NOMO-1 (cell line): ENCODE results near the gene TMEM120B.

Source experiments
- DNase-seq, 2 experiments: peaks; one replicate each; lab custom pipeline; 2025; ENCODE audit not compliant: unreplicated experiment in 2 of 2; lab: John Stamatoyannopoulos, UW

Gene TMEM120B

DNA sequence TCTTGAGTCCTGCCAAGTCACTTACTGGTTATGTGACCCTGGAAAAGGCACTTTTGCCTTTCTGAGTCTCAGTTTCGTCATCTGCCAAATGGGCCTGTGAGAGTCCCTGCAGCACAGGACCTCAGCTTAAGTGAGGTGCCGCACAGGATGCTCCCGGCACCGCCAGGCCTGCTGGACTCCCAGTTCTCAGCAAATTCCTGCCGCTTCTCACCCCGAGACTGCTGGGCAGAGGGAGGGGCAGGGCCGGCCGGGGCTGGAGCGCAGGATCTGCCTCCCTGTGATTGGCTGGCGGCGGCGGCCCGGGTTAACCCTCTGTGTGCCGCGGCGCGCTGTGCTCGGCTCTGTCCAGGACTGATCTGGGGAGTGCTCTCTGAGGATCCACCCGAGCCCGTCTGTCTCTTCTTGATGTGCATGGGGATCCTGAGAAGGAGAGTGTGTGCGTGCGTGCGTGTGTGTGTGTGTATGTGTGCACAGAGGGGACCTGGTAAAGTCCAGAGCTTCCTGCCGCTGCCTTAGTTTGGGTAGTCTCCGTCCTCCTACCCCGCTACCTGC lies 99.8 kb downstream of the TMEM120B start:
- DNase-seq: peak; percentile 69 to 82

DNA sequence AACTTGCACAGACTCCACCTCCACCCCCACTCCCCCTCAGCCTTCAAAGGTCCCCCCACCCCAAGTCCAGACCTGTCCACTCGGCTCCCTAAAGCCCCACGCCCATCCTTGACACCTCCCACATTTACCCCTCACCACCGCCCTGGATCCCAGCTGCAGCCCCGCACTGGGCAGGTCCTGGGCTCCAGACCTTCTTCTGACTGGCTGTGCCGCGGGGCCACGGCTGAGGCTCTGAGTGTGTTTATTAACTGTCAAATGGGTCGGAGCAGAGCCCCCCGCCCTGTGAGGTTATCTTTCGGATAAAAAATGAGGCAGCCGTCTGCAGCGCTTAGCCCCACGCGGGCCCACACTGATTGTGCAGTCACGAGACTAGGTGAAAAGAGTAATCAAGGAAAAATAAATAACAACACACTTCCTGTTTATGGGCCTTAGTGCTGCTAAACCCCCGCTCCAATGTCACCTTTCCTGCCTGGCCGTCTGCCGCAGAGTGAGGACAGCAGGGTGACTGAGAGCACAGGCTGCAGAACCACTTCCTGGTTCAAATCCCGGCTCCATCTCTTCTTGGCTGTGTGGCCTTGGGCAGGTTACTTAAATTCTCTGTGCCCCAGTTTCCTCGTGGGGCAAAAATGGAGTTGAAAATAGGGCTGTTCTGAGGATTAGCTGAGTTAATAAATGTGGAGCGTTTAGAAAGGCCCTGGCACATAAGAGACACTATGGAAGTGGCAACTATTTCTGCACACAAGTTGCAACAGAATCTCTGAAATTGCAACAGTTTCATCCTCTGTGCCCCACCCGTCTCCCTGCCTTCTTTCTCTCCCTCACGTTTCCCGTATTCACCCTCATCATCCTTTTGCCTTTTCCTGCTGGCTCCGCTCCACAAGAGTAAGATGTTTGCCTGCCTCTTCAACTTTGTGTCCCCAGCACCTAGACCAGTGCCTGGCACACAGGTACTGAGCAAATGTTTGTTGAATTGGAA lies 100.7 kb downstream of the TMEM120B start:
- DNase-seq: peak; percentile 45 to 49

DNA sequence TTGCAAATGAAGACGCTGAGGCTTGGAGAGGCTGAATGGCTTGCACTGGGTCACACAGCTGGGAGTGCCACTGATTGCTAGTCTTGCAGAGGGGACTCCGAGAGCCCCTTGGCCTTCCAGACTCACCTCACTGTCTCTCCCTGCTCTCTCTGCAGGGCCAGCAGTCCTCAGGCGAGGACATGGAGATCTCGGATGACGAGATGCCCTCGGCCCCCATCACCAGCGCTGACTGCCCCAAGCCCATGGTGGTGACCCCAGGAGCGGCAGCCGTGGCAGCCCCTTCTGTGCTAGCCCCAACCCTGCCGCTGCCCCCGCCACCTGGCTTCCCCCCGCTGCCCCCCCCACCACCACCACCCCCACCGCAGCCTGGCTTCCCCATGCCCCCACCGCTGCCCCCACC lies 101.4 kb downstream of the TMEM120B start:
- no peak for DNase-seq

DNA sequence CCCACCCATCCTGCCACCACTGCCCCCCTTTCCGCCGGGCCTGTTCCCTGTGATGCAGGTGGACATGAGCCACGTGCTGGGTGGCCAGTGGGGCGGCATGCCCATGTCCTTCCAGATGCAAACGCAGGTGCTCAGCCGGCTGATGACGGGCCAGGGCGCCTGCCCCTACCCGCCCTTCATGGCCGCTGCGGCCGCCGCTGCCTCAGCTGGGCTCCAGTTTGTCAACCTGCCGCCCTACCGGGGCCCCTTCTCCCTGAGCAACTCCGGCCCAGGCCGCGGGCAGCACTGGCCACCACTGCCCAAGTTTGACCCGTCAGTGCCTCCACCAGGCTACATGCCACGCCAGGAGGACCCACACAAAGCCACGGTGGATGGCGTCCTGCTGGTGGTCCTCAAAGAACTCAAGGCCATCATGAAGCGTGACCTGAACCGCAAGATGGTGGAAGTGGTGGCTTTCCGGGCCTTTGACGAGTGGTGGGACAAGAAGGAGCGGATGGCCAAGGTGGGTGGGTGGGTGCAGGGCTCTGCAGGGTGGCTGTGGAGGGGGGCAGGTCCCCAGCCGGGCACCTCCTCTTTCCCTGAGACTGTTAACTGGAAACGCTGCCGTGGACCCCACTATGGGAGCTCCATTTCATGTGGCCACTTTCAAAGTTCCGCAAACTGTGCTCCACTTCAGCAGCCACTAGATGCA lies 102.0 kb downstream of the TMEM120B start:
- DNase-seq: no peak

DNA sequence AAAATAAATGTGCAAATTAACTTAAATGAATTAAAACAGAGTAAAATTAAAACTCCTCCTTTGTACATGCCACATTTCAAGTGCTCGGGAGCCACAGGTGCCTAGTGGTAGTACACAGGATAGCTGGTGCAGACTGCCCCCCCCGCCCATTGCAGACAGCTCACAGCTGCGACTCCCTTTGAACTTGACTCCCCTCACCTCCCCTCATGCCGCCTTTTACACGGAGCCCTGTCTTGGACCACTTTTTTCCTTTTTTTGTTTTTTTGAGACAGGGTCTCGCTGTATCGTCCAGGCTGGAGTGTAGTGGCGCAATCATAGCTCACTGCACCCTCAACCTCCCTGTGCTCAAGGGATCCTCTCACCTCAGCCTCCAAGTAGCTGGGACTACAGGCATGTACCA lies 102.7 kb downstream of the TMEM120B start:
- no peak for DNase-seq

DNA sequence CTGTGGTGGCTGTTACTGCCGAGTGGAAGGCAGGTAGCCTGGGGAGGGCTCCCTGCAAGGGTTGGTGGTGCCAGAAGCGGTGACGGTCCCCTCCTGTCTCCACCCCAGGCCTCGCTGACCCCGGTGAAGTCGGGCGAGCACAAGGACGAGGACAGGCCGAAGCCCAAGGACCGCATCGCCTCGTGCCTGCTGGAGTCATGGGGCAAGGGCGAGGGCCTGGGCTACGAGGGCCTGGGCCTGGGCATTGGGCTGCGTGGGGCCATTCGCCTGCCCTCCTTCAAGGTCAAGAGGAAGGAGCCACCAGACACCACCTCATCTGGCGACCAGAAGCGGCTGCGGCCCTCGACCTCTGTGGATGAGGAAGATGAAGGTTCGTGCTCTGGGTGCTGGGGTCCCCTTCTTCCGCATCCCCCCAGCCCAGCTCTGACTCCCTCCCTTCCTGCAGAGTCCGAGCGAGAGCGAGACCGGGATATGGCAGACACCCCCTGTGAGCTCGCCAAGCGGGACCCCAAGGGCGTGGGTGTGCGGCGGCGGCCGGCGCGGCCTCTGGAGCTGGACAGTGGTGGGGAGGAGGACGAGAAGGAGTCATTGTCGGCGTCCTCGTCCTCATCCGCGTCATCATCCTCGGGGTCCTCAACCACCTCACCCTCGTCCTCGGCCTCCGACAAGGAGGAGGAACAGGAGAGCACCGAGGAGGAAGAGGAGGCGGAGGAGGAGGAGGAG lies 104.5 kb downstream of the TMEM120B start:
- DNase-seq: no peak

DNA sequence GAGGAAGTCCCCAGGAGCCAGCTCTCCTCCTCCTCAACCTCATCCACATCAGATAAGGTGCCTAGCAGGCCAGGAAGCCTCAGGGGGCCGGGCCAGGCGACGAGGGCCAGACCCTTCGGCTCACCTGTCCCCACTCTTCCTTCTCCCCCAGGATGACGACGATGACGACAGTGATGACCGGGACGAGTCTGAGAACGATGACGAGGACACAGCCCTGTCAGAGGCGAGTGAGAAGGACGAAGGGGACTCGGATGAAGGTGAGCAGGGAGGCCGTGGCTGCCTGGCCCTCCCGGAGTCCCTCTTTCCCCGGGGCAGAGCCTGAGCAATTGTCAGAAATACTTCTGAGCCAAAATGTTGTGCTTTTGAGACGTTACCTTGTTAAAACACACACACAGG lies 105.1 kb downstream of the TMEM120B start:
- no peak for DNase-seq

DNA sequence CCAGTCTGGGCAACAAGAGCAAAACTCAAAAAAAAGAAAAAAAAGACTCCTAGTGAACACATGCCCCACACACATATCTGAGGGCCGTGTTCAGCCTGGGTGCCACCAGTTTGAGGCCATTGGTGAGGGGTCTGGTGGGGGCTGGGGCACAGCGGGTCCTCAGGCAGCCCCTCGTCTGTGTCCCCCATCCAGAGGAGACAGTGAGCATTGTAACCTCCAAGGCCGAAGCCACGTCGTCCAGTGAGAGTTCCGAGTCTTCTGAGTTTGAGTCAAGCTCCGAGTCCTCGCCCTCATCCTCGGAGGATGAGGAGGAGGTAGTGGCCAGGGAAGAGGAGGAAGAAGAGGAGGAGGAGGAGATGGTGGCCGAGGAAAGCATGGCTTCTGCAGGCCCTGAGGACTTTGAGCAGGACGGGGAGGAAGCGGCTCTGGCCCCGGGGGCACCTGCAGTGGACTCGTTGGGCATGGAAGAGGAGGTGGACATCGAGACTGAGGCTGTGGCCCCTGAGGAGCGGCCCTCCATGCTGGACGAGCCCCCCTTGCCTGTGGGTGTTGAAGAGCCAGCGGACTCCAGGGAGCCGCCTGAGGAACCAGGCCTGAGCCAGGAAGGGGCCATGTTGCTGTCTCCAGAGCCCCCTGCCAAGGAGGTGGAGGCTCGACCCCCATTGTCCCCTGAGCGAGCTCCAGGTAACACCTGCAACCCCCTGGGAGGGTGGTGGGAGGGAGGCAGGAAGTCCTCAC lies 106.8 kb downstream of the TMEM120B start:
- no peak for DNase-seq

DNA sequence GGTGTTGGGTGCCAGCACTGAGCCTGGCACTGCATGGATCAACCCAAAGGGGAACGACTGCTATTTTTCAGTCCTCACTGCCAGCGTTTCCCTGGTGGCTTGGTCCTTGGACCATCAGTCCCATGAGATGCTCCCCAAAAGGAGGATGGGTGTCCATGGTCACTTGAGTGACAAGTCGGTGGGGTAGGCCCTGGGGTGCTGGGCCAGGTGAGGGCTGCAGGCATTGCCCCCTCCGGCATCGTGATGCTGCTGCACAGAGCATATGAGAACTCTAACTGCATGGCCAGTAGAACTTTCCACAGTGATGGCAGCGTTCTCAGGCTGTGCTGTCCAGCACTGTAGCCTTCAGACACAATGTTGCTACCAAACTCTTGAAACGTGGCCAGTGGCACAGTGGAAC lies 107.5 kb downstream of the TMEM120B start:
- DNase-seq: no peak

DNA sequence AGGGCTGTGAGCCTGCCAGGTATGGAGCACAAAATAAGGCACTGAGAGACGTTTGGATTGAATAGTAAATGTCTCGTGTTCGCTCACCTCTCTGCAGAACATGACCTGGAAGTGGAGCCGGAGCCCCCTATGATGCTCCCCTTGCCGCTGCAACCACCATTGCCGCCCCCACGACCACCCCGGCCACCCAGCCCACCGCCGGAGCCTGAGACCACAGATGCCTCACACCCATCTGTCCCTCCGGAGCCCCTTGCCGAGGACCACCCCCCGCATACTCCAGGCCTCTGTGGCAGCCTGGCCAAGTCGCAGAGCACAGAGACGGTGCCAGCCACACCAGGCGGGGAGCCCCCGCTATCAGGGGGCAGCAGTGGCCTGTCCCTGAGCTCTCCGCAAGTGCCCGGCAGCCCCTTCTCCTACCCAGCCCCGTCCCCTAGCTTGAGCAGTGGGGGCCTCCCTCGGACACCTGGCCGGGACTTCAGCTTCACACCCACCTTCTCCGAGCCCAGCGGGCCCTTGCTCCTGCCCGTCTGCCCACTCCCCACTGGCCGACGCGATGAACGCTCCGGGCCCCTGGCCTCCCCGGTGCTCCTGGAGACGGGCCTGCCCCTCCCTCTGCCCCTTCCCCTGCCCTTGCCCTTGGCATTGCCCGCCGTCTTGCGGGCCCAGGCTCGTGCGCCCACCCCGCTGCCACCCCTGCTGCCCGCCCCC lies 110.0 kb downstream of the TMEM120B start:
- no peak for DNase-seq

DNA sequence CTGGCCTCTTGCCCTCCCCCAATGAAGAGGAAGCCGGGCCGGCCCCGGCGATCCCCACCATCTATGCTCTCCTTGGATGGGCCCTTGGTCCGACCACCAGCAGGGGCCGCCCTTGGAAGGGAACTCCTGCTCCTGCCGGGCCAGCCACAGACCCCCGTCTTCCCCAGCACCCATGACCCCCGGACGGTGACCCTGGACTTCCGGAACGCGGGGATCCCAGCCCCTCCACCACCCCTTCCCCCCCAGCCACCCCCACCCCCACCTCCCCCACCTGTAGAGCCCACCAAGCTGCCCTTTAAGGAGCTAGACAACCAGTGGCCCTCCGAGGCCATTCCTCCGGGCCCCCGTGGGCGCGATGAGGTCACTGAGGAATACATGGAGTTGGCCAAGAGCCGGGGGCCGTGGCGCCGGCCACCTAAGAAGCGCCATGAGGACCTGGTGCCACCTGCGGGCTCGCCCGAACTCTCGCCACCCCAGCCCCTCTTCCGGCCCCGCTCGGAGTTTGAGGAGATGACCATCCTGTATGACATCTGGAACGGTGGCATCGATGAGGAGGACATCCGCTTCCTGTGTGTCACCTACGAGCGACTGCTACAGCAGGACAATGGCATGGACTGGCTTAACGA lies 110.7 kb downstream of the TMEM120B start:
- DNase-seq: no peak

DNA sequence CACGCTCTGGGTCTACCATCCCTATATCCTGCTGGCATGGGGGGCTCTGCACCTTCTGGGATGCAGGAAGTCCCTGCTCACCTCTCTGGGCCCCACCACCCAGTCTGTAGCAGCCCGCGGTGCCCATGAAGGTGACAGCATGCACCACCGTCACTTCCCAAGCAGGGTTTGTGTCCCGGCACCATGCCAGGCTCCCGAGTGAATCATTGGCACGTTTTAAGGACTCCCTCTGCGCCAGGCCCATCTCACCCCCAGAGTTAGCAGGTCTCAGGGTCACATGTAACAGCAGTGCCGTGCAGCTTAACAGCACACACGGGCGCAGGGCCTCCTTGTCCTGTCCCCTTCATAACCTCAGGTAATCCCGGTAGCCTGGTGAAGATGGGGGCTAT lies 111.2 kb downstream of the TMEM120B start:
- no peak for DNase-seq

DNA sequence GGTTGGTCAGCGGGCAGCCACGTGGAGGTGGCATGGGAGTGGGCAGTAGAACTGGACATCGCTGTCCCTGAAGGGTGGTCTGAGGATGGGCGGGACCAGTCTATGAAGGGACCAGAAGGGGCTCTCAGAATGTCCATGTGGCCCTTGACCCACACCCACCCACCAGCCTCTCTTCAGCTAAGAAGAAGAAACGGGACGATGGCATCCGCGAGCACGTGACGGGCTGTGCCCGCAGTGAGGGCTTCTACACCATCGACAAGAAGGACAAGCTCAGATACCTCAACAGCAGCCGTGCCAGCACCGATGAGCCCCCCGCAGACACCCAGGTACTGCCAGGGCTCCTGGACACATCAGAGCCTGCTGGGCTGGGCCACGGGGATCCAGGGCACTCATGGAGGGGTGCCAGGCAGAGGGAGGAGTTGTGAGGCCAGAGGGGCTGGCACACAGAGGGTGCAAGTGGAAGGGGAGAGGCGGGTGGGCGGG lies 112.5 kb downstream of the TMEM120B start:
- DNase-seq: no peak

DNA sequence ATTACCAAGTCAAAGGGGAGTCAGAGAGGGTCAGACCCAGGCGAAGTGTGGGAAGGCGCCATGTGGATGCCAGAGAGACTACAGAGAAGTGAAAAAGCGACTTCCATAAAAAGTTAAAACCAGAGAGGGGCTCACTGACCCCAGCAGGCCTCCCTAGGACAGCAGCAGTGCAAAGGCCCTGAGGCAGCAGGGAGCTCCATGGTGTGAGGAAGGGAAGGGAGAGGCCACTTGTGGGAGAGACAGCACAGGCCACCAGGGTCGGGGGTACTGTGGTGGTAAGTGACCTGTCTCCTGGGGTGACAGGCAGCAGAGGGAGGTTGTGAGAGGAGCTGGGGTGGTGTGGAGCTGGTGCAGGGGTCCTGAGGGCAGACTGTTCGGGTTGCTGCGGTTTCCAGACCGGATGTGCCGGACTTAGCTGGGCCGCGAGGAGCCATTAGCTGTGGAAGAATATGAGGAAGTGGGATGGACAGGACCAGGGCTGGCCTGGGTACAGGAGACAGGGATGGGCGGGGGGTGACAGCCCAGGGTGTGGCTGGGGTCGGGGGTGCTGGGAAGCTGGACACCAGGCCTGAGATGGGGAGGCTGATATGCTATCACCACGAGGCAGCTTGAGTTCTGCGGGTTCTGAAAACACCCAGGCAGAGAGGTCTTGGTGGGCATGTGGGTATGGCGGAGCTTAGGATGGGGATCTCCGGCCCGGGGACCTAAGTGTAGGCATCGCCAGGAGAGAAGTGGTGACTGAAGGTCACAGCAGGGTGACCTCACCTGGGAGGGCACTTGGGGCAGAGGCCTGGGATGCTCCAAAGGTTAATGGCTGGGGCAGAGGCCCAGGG lies 114.0 kb downstream of the TMEM120B start:
- no peak for DNase-seq

DNA sequence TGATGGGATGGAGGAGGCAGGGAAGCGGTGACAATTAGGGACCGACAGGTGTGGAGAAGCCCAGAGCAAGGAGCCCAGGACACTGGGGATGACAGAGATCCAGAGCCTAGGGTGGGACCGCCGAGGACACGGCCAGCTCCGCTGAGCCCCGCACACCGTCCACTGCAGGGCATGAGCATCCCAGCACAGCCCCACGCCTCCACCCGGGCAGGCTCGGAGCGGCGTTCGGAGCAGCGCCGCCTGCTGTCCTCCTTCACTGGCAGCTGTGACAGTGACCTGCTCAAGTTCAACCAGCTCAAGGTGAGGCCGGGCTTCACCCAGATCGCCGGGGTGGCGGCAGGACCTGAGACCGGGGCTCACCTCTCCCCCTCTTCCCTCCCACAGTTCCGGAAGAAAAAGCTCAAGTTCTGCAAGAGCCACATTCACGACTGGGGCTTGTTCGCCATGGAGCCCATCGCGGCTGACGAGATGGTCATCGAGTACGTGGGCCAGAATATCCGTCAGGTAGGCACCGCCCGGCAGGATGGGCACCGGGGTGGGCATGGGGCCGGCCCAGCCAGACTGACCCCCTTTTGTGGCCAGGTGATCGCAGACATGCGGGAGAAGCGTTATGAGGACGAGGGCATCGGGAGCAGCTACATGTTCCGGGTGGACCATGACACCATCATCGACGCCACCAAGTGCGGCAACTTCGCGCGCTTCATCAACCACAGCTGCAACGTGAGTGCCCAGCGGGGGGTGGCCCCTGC lies 115.0 kb downstream of the TMEM120B start:
- no peak for DNase-seq

DNA sequence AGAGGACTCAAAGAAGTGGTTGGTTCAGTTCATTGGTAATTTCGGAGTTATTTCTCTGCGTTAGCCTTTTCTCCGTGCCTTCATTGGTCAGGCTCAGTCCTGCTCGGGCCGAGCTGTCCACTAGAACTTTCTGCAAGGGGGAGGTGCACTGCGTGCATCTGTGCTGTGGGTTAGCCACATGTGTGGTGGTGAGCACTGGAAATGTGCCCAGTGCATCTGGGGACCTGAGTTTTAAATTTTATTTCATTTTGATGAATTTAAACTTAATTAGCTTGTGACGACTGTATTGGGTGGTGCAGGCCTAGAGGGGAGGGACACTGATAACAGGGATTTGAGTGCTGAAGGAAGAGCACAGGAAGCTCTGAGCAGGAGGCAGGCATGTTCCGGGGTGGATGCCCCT lies 115.8 kb downstream of the TMEM120B start:
- no peak for DNase-seq

DNA sequence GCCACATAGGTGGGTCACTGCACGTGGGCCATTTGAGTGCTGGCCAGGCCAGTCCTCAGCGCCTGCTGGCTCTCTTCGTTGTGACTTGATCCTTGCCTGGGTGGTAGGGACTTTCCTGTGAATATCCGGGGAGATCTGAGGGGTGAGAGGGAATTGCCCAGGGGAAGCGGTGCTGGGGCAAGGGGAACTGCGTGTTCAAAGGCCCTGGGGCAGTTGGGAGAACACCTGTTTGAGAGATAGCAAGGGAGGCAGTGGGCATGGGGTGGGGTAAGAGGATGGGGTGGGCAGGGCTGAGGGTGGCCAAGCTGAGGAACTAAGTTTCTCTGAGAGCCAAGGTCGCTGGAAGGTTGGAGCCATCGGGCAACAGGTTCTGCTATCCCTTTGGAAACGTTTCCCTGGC lies 116.3 kb downstream of the TMEM120B start:
- no peak for DNase-seq
